ENCODE results near the gene LARP4B. TPM values are rescaled to one million over a fixed set of nuclear protein-coding genes. Genes with fewer than 3 reads are reported as not detected.

The LARP4B gene
- total and polyA plus RNA-seq, 2 experiments from 2014 or later, result 18.3 to 52.3 TPM

DNA sequence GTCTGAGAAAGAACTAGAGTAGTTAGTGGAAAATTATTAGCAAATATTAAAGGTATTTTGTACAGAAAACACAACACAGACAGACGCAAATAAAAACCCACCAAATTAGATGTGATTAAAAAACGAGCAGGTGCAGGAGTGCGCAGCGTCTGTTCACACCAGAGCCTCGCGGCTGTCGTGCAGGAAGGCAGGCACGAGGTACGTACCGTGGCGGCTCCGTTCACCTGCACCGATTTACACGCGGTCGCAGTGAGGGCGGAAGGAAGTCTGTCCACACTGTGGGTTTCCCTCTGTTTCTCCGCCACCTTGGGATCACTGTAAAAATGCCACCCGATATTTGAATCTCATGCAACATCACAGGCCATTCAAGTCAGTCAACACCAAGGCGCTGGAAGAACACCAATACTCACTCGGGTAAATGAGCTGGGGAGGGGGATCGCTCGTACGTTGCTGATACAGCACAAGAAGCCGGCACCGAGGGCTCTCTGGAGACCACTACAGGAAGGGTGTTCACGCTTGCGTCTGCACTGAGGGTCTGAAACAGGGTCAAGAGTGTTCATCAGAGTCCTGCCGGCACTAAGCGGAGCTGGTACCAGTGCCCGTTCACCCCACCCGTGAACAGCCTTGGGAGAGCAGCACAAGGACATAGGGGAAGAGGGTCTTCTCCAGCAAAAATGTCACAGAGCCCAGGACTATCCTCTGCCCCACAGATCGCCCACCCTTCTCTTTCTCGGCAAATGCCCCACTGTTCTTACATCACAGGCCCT lies 116.8 kb downstream of the LARP4B start:
- no peaks in the 10 kb centered on the region for H3K9me2 ChIP-seq (ENCODE audit: insufficient read depth)
- no peak overlapping the region for H3K27ac ChIP-seq (ENCODE audit: low read depth)
- H3K9me3 Mint-ChIP-seq, result no peaks in the 10 kb centered on the region
- peaks cover 7% of the 10 kb centered on the region for H3K27me3 Mint-ChIP-seq (ENCODE audit: insufficient read depth, low read depth, poor library complexity)
- no peak overlapping the region for H3K4me2 ChIP-seq
- no peak overlapping the region for H3K27ac Mint-ChIP-seq
- peaks cover 20% of the 10 kb centered on the region for H4K20me1 ChIP-seq (replicated peaks; ENCODE audit: insufficient read depth)
- no peak overlapping the region for H3K4me3 ChIP-seq
- no peak overlapping the region for H3K4me3 Mint-ChIP-seq
- no peak for ATAC-seq
- H3K79me2 ChIP-seq (replicated peaks; ENCODE audit: insufficient read depth), result no peaks in the 10 kb centered on the region
- H2AFZ ChIP-seq, result no peak overlapping the region
- TF ChIP-seq POLR2AphosphoS5 (IDR thresholded peaks at IDR 0.05; ENCODE audit: low read depth) (no peak), EZH2 (IDR thresholded peaks at IDR 0.05; ENCODE audit: low read depth, unreplicated experiment) (no peak), CREB1 (CRISPR knock-in tag; IDR thresholded peaks at IDR 0.05; ENCODE audit: low read depth) (no peak), ZNF331 (CRISPR knock-in tag; IDR thresholded peaks at IDR 0.05; ENCODE audit: low read depth) (no peak), EZH2phosphoT487 (IDR thresholded peaks at IDR 0.05; ENCODE audit: unreplicated experiment) (no peak), ETS1 (IDR thresholded peaks at IDR 0.05) (no peak)
- no peaks in the 10 kb centered on the region for H3K4me1 Mint-ChIP-seq
- H3K27me3 ChIP-seq (ENCODE audit: insufficient read depth), result no peaks in the 10 kb centered on the region
- DNase-seq (ENCODE audit: low spot score), result no peak
- no peaks in the 10 kb centered on the region for H3K4me1 ChIP-seq (ENCODE audit: insufficient read depth)
- H3K36me3 Mint-ChIP-seq (ENCODE audit: low read depth), result peaks cover 76% of the 10 kb centered on the region
- H3K36me3 ChIP-seq (ENCODE audit: insufficient read depth), result peaks cover 67% of the 10 kb centered on the region
- 0 out of 2 replicates have a peak, but pooled peaks cover 6% of the 10 kb centered on the region for H3F3A ChIP-seq (replicated peaks; ENCODE audit: low read depth)

- ATAC-seq (no peak), DNase-seq (ENCODE audit: low spot score) (no peak)
- no peaks in the 10 kb centered on the region for H3K4me1 Mint-ChIP-seq
- Histone ChIP-seq H3K27me3 (ENCODE audit: insufficient read depth) (no peaks in the 10 kb centered on the region), H3K79me2 (replicated peaks; ENCODE audit: insufficient read depth) (no peaks in the 10 kb centered on the region), H4K20me1 (replicated peaks; ENCODE audit: insufficient read depth) (peaks cover 20% of the 10 kb centered on the region), H3K4me2 (no peak overlapping the region), H3K27ac (ENCODE audit: low read depth) (no peak overlapping the region), H2AFZ (no peak overlapping the region), H3K9me2 (ENCODE audit: insufficient read depth) (no peaks in the 10 kb centered on the region), H3K4me3 (no peak overlapping the region), H3F3A (replicated peaks; ENCODE audit: low read depth) (0 out of 2 replicates have a peak, but pooled peaks cover 3% of the 10 kb centered on the region), H3K4me1 (ENCODE audit: insufficient read depth) (no peaks in the 10 kb centered on the region), H3K36me3 (ENCODE audit: insufficient read depth) (peaks cover 62% of the 10 kb centered on the region)
- peaks cover 7% of the 10 kb centered on the region for H3K27me3 Mint-ChIP-seq (ENCODE audit: insufficient read depth, low read depth, poor library complexity)
- peaks cover 79% of the 10 kb centered on the region for H3K36me3 Mint-ChIP-seq (ENCODE audit: low read depth)
- H3K27ac Mint-ChIP-seq, result no peak overlapping the region
- H3K4me3 Mint-ChIP-seq, result no peak overlapping the region
- H3K9me3 Mint-ChIP-seq, result no peaks in the 10 kb centered on the region
- TF ChIP-seq STAT1 (IDR thresholded peaks at IDR 0.05; ENCODE audit: unreplicated experiment) (no peak), EZH2phosphoT487 (IDR thresholded peaks at IDR 0.05; ENCODE audit: unreplicated experiment) (no peak), ZNF331 (CRISPR knock-in tag; IDR thresholded peaks at IDR 0.05; ENCODE audit: low read depth) (no peak), NANOG (IDR thresholded peaks at IDR 0.05; ENCODE audit: borderline replicate concordance) (no peak), POLR2AphosphoS5 (IDR thresholded peaks at IDR 0.05; ENCODE audit: low read depth) (no peak)
- TF ChIP-seq, protein P1, sequence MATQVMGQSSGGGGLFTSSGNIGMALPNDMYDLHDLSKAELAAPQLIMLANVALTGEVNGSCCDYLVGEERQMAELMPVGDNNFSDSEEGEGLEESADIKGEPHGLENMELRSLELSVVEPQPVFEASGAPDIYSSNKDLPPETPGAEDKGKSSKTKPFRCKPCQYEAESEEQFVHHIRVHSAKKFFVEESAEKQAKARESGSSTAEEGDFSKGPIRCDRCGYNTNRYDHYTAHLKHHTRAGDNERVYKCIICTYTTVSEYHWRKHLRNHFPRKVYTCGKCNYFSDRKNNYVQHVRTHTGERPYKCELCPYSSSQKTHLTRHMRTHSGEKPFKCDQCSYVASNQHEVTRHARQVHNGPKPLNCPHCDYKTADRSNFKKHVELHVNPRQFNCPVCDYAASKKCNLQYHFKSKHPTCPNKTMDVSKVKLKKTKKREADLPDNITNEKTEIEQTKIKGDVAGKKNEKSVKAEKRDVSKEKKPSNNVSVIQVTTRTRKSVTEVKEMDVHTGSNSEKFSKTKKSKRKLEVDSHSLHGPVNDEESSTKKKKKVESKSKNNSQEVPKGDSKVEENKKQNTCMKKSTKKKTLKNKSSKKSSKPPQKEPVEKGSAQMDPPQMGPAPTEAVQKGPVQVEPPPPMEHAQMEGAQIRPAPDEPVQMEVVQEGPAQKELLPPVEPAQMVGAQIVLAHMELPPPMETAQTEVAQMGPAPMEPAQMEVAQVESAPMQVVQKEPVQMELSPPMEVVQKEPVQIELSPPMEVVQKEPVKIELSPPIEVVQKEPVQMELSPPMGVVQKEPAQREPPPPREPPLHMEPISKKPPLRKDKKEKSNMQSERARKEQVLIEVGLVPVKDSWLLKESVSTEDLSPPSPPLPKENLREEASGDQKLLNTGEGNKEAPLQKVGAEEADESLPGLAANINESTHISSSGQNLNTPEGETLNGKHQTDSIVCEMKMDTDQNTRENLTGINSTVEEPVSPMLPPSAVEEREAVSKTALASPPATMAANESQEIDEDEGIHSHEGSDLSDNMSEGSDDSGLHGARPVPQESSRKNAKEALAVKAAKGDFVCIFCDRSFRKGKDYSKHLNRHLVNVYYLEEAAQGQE (IDR thresholded peaks at IDR 0.05; ENCODE audit: unreplicated experiment), result no peak
- TF ChIP-seq, protein P2, sequence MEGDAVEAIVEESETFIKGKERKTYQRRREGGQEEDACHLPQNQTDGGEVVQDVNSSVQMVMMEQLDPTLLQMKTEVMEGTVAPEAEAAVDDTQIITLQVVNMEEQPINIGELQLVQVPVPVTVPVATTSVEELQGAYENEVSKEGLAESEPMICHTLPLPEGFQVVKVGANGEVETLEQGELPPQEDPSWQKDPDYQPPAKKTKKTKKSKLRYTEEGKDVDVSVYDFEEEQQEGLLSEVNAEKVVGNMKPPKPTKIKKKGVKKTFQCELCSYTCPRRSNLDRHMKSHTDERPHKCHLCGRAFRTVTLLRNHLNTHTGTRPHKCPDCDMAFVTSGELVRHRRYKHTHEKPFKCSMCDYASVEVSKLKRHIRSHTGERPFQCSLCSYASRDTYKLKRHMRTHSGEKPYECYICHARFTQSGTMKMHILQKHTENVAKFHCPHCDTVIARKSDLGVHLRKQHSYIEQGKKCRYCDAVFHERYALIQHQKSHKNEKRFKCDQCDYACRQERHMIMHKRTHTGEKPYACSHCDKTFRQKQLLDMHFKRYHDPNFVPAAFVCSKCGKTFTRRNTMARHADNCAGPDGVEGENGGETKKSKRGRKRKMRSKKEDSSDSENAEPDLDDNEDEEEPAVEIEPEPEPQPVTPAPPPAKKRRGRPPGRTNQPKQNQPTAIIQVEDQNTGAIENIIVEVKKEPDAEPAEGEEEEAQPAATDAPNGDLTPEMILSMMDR (conservative IDR thresholded peaks at IDR 0.05; ENCODE audit: low read depth in 2 of 2), result no peak
Measured at GRCh38 chr10:813286-813685, 118.2 kb downstream of the LARP4B start.
